ENCODE measurements around the gene WWC2. TPM values are rescaled to one million over a fixed set of nuclear protein-coding genes. Genes with fewer than 3 reads are reported as not detected.

The WWC2 gene
- total RNA-seq, 2 experiments from 2014 or later = not detected

GRCh38 chr4:183136855-183137254 lies 37.8 kb downstream of the WWC2 start:
- no TSS peak for BruUV-seq (replicated peaks)
- CTCF ChIA-PET (ENCODE audit: unreplicated experiment) = no interaction called here

DNA sequence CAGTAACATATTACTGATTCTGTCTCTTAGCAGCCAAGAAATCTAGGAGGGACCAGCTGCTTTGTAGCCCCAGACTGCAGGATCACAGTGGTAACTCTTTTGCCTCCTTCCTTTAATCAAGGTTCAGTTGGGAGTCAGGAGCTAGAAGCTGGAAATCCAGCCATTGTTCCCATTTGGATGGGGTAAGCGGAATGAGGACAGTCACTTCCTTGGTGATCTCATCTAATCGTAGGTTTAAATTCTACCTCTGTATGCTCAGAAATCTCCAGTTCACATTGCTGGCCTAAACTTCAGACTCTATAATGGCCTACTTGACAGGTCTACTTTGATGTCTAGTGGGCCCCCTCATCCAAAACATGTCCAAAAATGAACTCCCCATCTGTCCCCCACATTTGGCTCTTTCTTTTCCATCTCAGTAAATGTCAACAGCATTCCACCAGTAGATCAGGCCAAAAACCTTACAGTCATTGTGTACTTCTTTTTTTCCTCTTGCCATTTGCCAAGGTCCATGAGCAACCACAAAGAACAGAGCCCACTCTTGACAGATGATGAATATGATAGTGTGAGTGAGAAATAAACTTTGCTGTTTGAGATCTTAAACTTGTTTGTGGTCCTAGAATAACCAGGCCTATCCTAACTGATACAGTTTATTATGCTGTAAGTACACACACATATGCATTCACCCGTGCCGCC lies 40.1 kb downstream of the WWC2 start:
- no peak overlapping the region for H3K4me2 ChIP-seq (ENCODE audit: low read length)
- H3K4me3 ChIP-seq (ENCODE audit: low read depth, low read length, poor library complexity, severe bottlenecking) = no peak overlapping the region
- no peaks in the 10 kb centered on the region for H3K36me3 ChIP-seq (ENCODE audit: insufficient read depth, low read length)
- CTCF ChIA-PET (ENCODE audit: unreplicated experiment) = no interaction called here
- H3K9me3 ChIP-seq (ENCODE audit: low read length) = no peaks in the 10 kb centered on the region
- no peak for TF ChIP-seq EZH2phosphoT487 (IDR thresholded peaks at IDR 0.05; ENCODE audit: borderline replicate concordance, low read depth, low read length)
- TF ChIP-seq CTCF (conservative IDR thresholded peaks at IDR 0.05; ENCODE audit: low read length) = no peak
- no peaks in the 10 kb centered on the region for H4K20me1 ChIP-seq (ENCODE audit: insufficient read depth, low read length)
- no peaks in the 10 kb centered on the region for H3K9me2 ChIP-seq (ENCODE audit: insufficient read depth, low read length)
- no peaks in the 10 kb centered on the region for H3K79me2 ChIP-seq (ENCODE audit: insufficient read depth, low read depth, low read length)
- POLR2A ChIA-PET = no interaction called here
- H2AFZ ChIP-seq (ENCODE audit: low read length) = no peak overlapping the region
- no peaks in the 10 kb centered on the region for H3K4me1 ChIP-seq (ENCODE audit: insufficient read depth, low read length, poor library complexity, severe bottlenecking)
- no peak overlapping the region for H3K27ac ChIP-seq (ENCODE audit: low read depth, low read length, poor library complexity, severe bottlenecking)
- intact Hi-C loops (cut with micrococcal nuclease; ENCODE audit: unreplicated experiment) = no loop called here
- no TSS peak for BruUV-seq (replicated peaks)
- no peak for DNase-seq (ENCODE audit: low spot score)

More at GRCh38 chr4:183136855-183137254, 37.8 kb downstream of the WWC2 start:
- H3K27ac ChIP-seq (ENCODE audit: low read depth, low read length, poor library complexity, severe bottlenecking) = no peak overlapping the region
- H3K36me3 ChIP-seq (ENCODE audit: insufficient read depth, low read length) = no peaks in the 10 kb centered on the region
- H2AFZ ChIP-seq (ENCODE audit: low read length) = no peak overlapping the region
- H3K4me3 ChIP-seq (ENCODE audit: low read depth, low read length, poor library complexity, severe bottlenecking) = no peak overlapping the region
- H3K79me2 ChIP-seq (ENCODE audit: insufficient read depth, low read depth, low read length) = no peaks in the 10 kb centered on the region
- POLR2A ChIA-PET = no interaction called here
- intact Hi-C loops (cut with micrococcal nuclease; ENCODE audit: unreplicated experiment) = no loop called here
- TF ChIP-seq CTCF (conservative IDR thresholded peaks at IDR 0.05; ENCODE audit: low read length) (no peak), EZH2phosphoT487 (IDR thresholded peaks at IDR 0.05; ENCODE audit: borderline replicate concordance, low read depth, low read length) (no peak)
- no peaks in the 10 kb centered on the region for H4K20me1 ChIP-seq (ENCODE audit: insufficient read depth, low read length)
- no peak overlapping the region for H3K4me2 ChIP-seq (ENCODE audit: low read length)
- DNase-seq (ENCODE audit: low spot score) = no peak
- no peaks in the 10 kb centered on the region for H3K9me3 ChIP-seq (ENCODE audit: low read length)
- H3K4me1 ChIP-seq (ENCODE audit: insufficient read depth, low read length, poor library complexity, severe bottlenecking) = no peaks in the 10 kb centered on the region
- no peaks in the 10 kb centered on the region for H3K9me2 ChIP-seq (ENCODE audit: insufficient read depth, low read length)

DNA sequence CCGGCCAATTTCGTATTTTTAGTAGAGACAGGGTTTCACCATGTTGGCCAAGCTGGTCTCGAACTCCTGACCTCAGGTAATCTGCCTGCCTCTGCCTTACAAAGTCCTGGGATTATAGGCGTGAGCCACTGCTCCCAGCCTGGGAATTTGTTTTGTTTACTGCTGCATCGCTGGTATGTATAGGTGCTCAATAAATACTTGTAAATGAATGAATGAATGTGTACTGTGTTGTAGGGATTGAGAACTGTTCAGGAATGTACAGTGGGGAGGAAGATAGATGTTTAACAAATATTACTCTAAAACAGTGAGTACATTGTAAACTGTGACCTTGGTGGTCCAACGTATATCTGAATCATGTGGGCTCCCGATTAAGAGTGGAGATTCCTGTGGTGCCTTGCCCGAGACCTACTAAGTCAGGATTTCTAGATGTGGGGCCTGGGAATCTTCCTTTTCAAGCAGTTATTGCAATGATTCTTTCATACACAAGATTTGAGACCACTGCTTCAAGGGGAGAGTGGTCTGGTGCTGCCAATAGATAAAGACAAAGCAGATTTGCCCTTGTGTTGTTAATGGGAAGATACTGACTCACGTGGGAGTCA lies 41.0 kb downstream of the WWC2 start:
- H2AFZ ChIP-seq (ENCODE audit: low read length) = no peak overlapping the region
- no peaks in the 10 kb centered on the region for H3K9me3 ChIP-seq (ENCODE audit: low read length)
- no peak overlapping the region for H3K27ac ChIP-seq (ENCODE audit: low read depth, low read length, poor library complexity, severe bottlenecking)
- TF ChIP-seq EZH2phosphoT487 (IDR thresholded peaks at IDR 0.05; ENCODE audit: borderline replicate concordance, low read depth, low read length) (no peak), CTCF (conservative IDR thresholded peaks at IDR 0.05; ENCODE audit: low read length) (no peak)
- no peaks in the 10 kb centered on the region for H3K36me3 ChIP-seq (ENCODE audit: insufficient read depth, low read length)
- H3K4me2 ChIP-seq (ENCODE audit: low read length) = no peak overlapping the region
- no peaks in the 10 kb centered on the region for H3K79me2 ChIP-seq (ENCODE audit: insufficient read depth, low read depth, low read length)
- no TSS peak for BruUV-seq (replicated peaks)
- no peak overlapping the region for H3K4me3 ChIP-seq (ENCODE audit: low read depth, low read length, poor library complexity, severe bottlenecking)
- no peaks in the 10 kb centered on the region for H3K4me1 ChIP-seq (ENCODE audit: insufficient read depth, low read length, poor library complexity, severe bottlenecking)
- ChIA-PET POLR2A (no interaction called here), CTCF (ENCODE audit: unreplicated experiment) (no interaction called here)
- intact Hi-C loops (cut with micrococcal nuclease; ENCODE audit: unreplicated experiment) = no loop called here
- H4K20me1 ChIP-seq (ENCODE audit: insufficient read depth, low read length) = no peaks in the 10 kb centered on the region
- no peaks in the 10 kb centered on the region for H3K9me2 ChIP-seq (ENCODE audit: insufficient read depth, low read length)
- no peak for DNase-seq (ENCODE audit: low spot score)
